Stimulated activated CD8-positive, alpha-beta memory T cell treated with anti-CD3 and anti-CD28 coated beads, Interleukin-4, amount 100 ng/mL, for 48 hours (primary cell): ENCODE measurements around the gene SLC13A3.
"Not testable (repeated sequence)": the region's sequence is repeated elsewhere in the genome, so short reads cannot be mapped to it uniquely, and the experiment has no call there.

Experiments
- DNase-seq: peaks from one replicate; pipeline ENCODE4 v3.0.0-alpha.2; 2020

Gene SLC13A3

DNA sequence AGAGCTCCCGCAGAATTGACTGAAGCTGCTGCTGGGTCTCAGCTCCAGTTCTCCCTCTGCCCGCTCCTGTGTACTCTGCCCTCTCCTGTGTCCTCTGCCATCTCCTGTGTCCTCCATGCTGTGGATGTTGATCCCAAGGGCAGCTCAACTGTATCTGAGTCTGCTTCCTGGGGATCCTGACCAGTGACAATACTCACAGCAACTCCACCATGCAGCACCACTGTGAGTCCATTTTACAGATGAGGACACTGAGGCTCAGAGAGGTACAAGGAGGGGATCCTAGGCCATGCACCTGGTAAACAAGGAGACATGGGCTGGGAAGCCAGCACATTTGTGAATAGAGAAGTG, 29.4 kb upstream of the SLC13A3 start:
- DNase-seq, result no peak

DNA sequence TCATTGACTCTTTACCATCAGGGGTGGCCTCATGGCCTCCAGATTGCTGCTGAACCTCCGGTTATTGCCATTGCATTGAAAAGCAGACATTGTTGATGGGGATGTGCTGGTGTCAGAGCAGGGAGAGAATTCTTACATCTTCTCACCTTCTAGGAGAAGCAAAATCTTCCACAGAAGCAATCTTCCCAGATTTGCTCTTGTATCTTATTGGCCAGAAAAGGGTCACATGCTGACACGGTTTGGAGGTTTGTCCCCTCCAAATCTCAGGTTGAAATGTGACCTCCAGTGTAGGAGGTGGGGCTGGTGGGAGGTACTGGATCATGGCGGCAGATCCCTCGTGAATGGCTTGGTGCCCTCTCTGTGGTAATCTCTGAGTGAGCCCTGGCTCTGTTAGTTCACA, 27.3 kb upstream of the SLC13A3 start:
- DNase-seq, result no peak

DNA sequence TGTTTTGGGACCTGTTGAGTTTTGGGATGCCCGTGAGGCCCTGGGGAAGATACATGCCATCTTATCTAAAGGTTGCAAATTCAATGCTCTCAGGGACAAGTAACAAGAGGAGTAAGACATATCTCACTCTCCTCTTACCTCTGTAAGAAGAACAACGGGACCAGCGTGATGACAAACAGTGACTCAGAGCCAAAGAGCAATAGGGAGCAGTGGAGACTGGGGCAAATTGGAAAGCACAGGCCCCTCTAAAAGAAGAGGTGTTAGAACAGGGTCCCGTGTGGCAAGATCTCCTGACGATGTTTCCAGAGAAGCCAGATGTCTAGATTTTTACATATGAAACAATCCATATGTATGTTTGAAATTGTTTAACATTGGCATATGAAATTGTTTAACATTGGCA, 26.3 kb upstream of the SLC13A3 start:
- no peak for DNase-seq

DNA sequence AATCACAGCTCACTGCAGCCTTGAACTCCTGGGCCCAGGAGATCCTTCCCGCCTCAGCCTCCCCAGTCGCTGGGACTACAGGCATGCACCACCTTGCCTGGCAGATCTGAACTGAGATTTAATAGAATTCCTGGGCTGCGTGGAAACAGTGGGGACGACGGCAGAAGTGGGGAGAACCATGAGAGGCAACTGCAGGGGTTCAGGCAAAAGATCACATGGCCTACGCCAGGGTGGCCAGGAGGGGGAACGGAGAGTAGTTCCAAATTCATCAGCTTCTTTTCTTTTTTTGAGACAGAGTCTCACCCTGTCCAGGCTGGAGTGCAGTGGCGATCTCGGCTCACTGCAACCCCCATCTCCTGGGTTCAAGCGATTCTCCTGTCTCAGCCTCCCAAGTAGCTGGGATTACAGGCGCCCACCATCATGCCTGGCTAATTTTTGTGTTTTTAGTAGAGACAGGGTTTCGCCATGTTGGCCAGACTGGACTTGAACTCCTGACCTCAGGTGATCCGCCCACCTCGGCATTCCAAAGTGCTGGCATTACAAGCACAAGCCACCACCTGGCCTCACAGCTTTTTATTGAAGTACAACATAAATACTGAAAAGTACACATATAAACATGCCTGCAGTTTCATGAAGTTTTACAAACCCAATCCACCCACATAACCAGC, 25.5 kb upstream of the SLC13A3 start:
- DNase-seq, result not testable (repeated sequence)

DNA sequence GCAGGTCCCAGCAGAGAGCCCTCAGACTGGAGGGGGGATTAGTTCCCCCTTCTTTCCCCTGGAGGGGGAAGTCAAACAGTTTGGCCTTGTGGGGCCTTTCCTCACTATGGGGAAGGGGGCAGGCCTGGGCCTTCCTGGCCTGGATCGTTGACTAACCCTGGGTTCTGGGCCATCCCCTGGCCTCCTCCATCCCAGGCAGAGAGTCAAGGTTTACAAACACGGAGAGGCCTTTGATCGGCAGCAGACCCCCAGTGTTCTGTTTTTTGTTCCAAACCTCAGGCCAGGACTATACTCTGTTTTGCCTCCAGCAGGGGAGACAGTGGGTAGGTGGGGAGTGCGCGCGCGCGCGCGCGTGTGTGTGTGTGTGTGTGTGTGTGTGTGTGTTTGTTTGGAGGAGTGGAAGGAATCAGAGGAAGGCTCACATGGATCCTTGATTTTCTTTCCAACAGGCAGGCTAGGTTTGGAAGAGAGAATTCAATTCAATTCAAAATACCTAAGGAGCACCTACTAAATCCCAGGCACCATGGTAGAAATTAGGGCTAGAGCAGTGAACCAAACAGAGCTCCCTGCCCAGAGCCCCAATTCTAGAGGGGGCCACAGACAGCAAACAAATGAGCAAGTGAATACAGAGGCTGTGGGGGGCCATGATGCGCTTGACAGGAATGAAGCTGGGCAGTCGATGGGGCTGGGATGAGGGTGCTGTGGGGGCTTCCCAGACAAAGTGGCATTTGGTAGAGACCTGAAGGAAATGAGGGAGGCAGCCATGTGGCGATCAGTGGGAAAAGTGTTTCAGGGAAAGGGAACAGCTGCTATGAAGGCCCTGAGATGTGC, 23.2 kb upstream of the SLC13A3 start:
- DNase-seq, result no peak

DNA sequence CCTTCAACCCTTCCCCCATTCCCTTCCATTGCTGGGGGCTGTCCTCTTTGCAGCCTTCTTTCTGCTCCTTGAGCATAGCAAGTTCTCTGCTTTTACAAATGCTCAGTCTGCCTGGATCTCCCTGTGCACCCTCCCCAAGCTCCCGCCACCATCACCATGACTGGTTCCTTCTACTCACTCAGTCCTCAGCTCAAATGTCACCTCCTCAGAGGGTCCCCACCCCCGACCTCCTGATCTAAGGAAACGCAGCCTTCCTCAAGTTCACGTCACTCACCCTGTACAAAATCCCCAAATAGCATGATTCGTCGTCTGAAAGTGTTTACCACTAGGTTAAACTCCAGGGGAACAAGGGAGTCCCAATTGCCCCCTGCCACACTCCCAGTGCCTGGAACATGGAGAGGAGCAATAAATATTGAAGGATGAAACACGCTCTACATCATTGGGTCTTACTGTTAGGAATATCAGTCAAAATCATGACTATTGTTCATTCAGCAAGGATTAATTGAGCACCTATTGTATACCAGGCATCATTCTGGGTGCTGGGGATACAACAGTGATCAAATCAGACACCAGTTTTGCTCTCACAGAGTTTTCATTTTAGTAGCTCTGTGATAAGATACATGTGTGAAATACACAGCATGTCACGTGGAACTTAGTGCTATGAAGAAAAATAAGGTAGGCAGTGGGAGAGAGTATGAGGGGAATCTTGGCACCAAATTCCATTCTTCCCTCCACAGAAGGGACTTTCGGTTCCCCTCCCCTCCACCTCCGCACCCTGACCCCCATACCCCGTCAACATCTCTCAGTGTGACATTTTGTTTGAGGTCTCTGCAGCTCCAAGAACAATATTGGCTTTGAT, 22.4 kb upstream of the SLC13A3 start:
- no peak for DNase-seq

DNA sequence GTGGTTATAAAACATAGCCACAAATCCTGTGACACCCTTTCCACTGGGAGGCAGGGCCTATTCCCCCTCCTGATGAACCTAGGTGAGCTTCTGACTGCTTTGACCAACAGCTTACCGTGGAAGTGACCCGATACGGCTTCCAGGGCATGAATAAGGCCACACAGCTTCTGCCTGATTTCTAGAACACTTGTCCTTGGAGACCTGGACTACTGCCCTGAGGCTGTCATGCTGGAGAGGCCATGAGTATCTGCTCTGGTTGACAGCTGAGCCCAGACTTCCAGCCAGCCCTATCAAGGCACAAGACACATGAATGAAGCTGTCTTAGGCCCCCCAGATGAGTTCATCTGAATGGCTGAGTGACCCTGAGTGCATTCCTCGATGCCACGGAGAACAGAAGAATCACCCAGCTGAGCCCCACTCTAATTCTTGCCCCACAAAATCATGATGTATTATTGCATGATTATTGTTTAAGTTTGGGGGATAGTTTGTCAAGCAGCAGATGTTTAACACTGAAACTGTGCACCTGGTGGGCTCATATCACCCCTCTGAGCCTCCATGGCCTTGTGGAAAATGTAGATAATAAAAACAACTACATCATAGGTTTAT, 21.4 kb upstream of the SLC13A3 start:
- DNase-seq, result no peak

DNA sequence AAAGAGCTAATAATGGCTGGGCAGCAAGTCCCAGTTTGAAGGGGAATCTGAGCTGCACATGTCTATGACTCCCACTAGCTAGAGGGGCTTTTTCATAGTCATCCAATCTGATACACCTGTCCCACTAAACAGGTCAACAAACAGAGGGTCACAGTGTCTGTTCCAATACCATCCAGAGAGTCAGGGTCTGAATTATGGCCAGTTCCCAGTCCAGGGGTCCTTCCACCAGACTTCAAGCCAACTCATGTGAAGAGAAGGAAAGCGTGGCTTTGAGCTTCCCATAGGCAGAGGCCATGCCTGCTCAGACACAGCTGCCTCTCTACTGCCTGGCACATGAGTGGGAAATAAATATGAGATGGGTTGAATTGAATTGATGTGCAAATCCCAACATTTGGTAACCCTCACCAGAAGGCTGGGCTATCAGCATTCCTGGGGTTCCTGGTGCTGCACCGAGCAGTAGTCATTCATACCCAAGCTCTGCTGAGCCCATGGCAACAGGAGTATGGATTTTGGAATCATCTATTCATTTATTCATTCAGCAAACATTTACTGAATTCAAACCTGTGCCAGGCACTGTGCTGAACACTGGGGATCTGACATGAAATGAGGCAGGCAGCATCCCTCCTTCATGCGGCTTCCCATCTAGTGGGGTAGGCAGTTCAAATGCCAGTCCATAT, 20.7 kb upstream of the SLC13A3 start:
- DNase-seq, result no peak

DNA sequence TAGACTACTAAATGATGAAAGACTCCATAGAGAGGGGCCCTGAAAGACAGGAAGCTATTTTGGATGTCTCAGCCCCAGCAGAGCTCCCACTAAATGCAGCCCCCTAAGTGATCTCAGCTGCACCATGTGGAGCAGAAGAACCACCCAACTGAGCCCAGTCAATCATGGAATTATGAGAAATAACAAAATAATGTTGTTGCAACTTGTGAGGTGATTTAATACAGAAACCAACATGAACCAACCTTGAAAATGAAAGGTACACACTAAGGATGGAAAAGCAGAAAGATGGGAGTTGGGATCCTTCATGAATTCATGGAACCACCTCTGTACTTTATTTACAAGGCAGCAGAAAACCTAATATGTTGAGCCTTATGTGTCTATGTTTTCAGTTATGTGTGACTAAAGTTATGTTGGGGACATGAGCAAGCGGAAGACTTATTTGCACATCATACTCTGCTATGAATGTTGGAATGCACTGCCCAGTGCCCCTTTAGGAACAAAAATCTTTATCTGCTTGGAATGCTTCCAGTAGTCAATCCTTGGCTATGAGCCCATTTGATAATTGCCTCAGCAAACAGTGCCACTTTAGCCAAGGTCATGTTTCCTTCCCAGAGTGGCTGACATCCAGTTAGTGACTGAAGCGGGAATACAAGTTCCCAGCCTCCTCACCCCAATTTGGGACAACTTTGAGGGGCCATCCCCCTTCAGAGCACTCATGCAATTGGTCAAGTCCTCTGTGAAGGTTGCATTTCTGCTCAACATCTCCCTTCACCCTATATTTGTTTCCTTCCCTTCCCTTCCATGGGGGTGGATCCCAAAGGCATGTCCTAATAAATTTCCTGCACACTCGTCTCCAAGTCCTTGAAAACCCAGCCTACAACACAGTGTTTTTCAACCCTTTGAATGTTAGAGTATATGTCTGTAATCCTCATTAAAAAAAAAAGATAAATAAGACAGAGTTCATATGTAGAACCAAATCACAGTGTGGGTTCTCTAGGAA, 19.6 kb upstream of the SLC13A3 start:
- no peak for DNase-seq

DNA sequence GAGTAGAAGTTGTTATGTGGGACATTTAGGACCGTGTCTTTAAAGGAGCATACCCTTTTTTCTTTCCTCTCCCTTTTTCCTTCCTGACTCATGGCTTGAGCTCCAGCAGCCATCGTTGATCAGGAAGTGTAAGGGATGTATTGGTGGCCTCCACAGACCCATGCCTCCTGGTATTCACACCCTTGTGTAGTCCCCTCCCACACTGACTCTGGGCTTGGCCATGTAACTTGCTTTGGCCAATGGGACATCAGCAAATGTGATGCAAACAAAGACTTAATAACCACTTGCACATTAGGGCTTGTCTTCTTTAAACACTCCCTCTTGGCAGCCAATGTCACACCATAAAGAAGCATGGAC, 18.9 kb upstream of the SLC13A3 start:
- DNase-seq, result no peak

DNA sequence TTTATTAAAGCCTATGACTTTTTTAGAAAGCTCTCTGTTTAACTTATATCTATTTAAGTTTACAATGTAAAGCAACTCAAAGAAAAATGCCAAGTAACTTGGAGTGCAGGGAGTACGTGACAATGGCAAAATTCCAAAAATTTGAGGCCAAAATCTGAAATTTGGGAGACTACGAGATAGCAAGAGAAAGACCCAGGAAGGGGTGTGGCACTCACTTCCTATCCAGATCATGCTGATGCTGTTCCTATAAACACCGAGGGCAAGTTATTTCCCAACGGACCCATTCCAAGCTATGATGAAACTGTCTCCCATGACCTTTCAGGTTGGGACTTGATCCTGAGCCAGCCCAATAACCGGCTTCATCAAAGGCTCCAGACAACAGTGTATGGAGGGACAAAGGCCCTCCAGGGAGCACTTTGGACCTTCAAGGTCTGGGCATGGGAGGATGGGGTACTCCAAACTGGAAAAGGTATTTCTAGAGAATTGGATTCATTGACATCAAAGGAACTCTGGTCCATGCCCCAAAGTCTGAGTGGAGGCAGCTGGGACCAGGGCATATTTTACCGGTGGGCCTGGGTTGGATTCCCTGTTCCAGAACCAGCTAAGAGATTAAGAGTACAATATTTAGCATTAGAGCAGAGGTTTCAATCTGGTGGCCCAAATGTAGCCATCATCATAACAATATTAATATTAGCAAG, 15.7 kb upstream of the SLC13A3 start:
- no peak for DNase-seq

DNA sequence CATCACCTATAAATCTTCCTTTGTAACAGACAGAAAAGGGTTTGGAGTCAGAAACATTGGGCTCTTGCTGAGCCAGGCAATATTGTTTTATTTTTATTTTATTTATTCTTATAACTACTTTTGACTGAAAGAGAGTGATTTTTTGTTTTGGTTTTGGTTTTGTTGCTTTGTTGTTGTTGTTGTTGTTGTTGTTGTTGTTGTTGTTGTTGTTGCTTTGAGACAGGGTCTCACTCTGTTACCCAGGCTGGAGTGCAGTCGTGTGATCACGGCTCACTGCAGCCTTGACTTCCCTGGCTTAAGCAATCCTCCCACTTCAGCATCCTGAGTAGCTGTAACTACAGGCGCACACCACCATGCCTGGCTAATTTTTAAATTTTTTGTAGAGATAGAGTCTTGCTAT, 15.0 kb upstream of the SLC13A3 start:
- no peak for DNase-seq

DNA sequence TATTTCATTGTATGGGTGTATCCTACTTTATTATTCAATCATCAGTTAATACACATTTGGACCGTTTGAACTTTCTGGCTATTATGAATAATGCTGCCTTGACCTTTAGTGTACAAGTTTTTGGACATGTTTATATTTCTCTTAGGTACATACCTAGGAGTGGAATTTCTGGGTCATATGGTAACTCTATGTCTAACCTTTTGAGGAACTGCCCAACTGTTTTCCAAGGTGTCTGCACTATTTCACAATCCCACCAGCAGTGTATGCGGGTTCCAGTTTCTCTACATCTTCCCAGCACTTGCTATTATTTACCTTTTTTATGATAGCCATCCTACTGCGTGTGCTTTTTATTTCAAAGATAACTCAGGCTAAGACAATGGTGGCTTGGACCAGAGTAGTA, 14.3 kb upstream of the SLC13A3 start:
- DNase-seq, result no peak

DNA sequence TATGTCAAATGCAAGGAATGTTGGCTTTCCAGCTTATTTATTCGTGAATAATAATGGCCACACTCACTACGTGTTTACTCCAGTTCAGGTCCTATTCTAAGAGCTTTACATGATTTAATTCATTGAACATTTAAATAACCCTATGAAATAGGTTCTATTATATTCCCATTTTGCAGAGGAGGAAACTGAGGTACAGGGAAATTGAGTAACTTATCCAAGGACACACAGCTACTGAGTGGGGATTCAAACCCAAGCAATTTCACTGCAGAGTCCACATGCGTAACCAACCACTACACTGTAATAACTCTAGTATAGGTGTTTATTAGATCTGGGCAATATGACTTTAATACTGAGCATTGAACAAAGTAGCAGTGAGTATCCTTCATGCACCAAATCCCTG, 12.3 kb upstream of the SLC13A3 start:
- DNase-seq, result no peak

DNA sequence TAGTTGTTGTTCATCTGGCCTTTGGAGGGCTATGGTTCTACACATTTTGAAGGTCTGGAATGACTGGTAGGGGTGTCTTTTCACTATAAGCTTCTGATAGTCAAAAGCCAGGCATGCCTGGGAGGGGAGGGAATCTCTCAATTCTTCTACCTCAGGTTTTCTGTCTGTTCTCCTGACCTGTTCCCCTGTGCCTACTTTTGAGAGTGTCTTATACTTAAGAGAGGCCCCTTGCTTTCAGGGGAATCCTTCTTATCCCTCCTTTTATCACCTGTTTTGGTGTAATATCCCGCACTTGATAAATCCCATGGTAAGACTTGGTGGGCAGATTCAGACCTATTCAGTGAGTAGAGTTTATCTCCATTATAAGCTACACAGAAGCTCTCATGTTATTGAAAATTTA, 10.4 kb upstream of the SLC13A3 start:
- DNase-seq, result no peak

DNA sequence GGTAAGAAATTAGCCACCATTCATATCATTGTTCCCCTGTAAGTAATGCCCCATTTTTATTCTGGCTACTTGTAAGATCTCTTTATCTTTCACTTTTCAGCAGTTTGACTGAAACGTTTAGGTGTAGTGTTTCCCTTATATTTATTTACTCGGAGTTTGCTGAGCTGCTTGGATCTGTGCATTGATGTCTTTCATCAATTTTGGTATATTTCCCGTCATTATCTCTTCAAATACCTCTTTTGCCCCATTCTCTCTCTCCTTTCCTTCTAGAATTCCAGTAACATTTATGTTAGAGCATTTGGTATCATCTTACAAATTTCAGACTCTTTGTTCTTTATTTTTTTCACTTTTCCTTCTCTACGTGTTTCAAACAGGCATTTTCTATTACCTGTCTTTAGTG, 9.2 kb upstream of the SLC13A3 start:
- no peak for DNase-seq

DNA sequence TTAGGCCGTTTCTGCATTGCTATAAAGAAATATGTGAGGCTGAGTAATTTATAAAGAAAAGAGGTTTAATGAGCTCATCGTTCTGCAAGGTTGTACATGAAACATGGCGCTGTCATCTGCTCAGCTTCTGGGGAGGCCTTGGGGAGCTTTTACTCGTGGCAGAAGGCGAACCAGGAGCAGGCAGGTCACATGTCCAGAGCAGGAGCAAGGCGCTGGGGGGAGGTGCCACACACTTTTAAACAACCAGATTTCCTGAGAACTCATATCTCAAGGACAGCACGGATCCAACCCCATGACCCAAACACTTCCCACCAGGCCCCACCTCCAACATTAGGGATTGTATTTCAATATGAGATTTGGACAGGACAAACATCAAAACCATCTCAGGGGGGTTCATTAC, 6.4 kb upstream of the SLC13A3 start:
- no peak for DNase-seq

DNA sequence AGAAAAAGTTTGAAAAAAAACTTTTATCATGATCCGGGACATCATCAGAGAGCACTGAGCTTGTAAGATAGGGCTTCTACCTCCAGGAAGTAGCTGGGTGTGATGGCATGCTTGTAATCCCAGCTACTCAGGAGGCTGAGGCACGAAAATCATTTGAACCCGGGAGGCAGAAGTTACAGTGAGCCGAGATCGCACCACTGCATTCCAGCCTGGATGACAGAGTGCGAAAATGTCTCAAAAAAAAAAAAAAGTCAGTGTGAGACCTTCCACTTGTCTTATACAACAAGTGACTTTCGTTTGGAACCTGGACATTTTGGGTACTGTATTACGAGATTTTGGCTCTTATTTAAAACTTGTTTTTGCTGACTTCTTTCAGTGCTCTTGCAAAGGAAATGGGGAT, 5.9 kb upstream of the SLC13A3 start:
- no peak for DNase-seq

DNA sequence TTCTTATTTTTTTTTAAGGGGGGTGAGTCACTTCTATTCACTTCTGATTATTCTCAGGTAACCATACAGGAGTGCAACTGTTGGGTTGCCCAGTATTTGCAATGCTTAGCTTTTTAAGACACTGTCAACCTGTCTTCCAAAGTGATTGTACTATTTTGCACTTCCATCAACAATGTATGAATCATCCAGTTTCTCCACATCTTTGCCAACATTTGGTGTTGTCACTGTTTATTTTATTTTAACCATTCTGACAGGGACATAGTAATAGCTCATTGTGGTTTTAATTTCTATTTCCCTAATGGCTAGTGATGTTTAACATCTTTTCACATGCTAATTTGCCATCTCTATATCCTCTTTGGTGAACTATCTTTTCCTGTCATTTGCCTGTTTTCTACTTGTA, 1.4 kb upstream of the SLC13A3 start:
- DNase-seq, result no peak

DNA sequence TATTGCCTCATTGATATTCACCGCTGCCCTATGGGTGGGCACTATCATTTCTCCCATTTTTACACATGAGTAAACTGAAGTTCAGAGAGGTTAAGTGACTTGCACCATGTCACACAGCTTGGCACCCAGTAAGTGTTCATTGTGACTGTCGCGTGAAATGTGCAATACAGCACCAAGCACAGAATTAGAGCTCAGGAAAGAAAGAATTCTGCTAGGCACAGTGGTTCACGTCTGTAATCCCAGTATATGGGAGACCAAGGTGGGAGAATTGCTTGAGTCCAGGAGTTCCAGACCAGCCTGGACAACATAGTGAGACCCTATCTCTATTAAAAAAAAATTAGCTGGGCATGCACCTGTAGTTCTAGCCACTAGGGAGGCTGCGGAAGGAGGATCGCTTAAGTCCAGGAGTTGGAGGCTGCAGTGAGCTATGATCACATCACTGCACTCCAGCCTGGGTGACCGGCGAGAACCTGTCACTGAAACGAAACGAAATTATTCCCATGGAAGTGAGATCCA, 626 bp downstream of the SLC13A3 start:
- DNase-seq, result no peak
